Gastroesophageal sphincter (tissue), 3 donors: Measurements from ENCODE around the gene LZIC.

Experiments
- CTCF ChIP-seq, 4 experiments: fragments of 200-600 bp in 2 of 4; fragments of 450-650 bp in 2 of 4; sonication (generic) in 1 of 4; IDR thresholded peaks; one replicate each; pipeline ENCODE4 v1.5.1; 2017 to 2019; ENCODE audit warnings: antibody characterized with exemption in 4 of 4, mild to moderate bottlenecking in 2 of 4, moderate library complexity in 2 of 4
- EP300 ChIP-seq: sonication (generic); formaldehyde crosslinking; IDR thresholded peaks from one replicate; pipeline ENCODE4 v1.6.1; 2017; ENCODE audit warnings: antibody characterized with exemption, mild to moderate bottlenecking
- POLR2A ChIP-seq, 2 donors: fragments of 450-650 bp; IDR thresholded peaks; one replicate each; pipeline ENCODE4 v1.6.1; 2017; ENCODE audit warnings: antibody characterized with exemption in 2 of 2, mild to moderate bottlenecking in 2 of 2, moderate library complexity in 1 of 2

GRCh38 chr1:9960011-9960410 is 16.8 kb upstream of the LZIC start:
- TF ChIP-seq EP300 (no peak), CTCF (IDR thresholded peaks at IDR 0.05) (no peak), POLR2A (IDR thresholded peaks at IDR 0.05) (no peak)
